OCI-M1 (cell line): ENCODE data around the gene ADAMTS13.

Source experiments
- DNase-seq: peaks from one replicate; lab custom pipeline; 2025; lab: John Stamatoyannopoulos, UW

Gene ADAMTS13

GRCh38 chr9:133454943-133455673, 32.9 kb downstream of the ADAMTS13 start:
- DNase-seq, result no peak

- no peak for DNase-seq
These were observed 33.8 kb downstream of the ADAMTS13 start for GRCh38 chr9:133455936-133456335.

- no peak for DNase-seq
These were observed 34.2 kb downstream of the ADAMTS13 start for GRCh38 chr9:133456409-133456808.

- DNase-seq, result no peak
These were observed 35.1 kb downstream of the ADAMTS13 start for GRCh38 chr9:133457233-133457632.

- no peak for DNase-seq
These were observed 35.6 kb downstream of the ADAMTS13 start for GRCh38 chr9:133457748-133458147.

GRCh38 chr9:133458643-133459312, 36.6 kb downstream of the ADAMTS13 start:
- DNase-seq, result no peak

- DNase-seq, result peak; percentile 96
These were observed 37.6 kb downstream of the ADAMTS13 start, which contains the start of gene CACFD1 for GRCh38 chr9:133459476-133460404. Gene CACFD1, plus strand, starts transcription at chr9:133459978. Its CDS starts 89 bp downstream, at chr9:133460067.

- no peak for DNase-seq
These were observed 38.4 kb downstream of the ADAMTS13 start for GRCh38 chr9:133460405-133461175.

GRCh38 chr9:133461975-133462374, 39.8 kb downstream of the ADAMTS13 start:
- no peak for DNase-seq

- DNase-seq, result no peak
These were observed 41.2 kb downstream of the ADAMTS13 start for GRCh38 chr9:133463234-133463863.

- DNase-seq, result peak; percentile 60
These were observed 41.9 kb downstream of the ADAMTS13 start for GRCh38 chr9:133463864-133464615.

GRCh38 chr9:133464638-133465037, 42.5 kb downstream of the ADAMTS13 start:
- no peak for DNase-seq

GRCh38 chr9:133465984-133466383, 43.8 kb downstream of the ADAMTS13 start:
- DNase-seq, result peak; percentile 12

- DNase-seq, result no peak
These were observed 44.9 kb downstream of the ADAMTS13 start for GRCh38 chr9:133467101-133467500.

- no peak for DNase-seq
These were observed 46.2 kb downstream of the ADAMTS13 start for GRCh38 chr9:133468374-133468773.

GRCh38 chr9:133468777-133469421, 46.7 kb downstream of the ADAMTS13 start:
- DNase-seq, result no peak

GRCh38 chr9:133470427-133470924, 48.3 kb downstream of the ADAMTS13 start:
- no peak for DNase-seq

GRCh38 chr9:133470988-133471387, 48.8 kb downstream of the ADAMTS13 start:
- DNase-seq, result peak; percentile 18

- no peak for DNase-seq
These were observed 49.5 kb downstream of the ADAMTS13 start for GRCh38 chr9:133471551-133472276.
